Sigmoid colon (tissue), 7 donors: Measurements from ENCODE around the gene CDH22. TPM values are rescaled to one million over a fixed set of nuclear protein-coding genes. Genes with fewer than 3 reads are reported as not detected.

Source experiments
- DNase-seq: peaks from one replicate; pipeline ENCODE4 v3.0.0-alpha.2; 2019
- H3K27ac ChIP-seq, 4 donors: fragments of 200-600 bp; sonication (generic); one replicate each; pipeline ENCODE4 v1.5.1; 2016 to 2019; ENCODE audit warnings: mild to moderate bottlenecking in 1 of 4
- H3K27me3 ChIP-seq, 3 donors: fragments of 200-600 bp; sonication (generic); one replicate each; pipeline ENCODE4 v1.5.1; 2019; ENCODE audit warnings: mild to moderate bottlenecking in 1 of 3
- H3K36me3 ChIP-seq, 4 donors: fragments of 200-600 bp; sonication (generic); one replicate each; pipeline ENCODE4 v1.5.1; 2016 to 2019
- H3K4me1 ChIP-seq, 4 donors: fragments of 200-600 bp; sonication (generic); one replicate each; pipeline ENCODE4 v1.5.1; 2017 to 2019
- H3K4me3 ChIP-seq, 4 donors: fragments of 200-600 bp; sonication (generic); one replicate each; pipeline ENCODE4 v1.5.1; 2017 to 2019; ENCODE audit warnings: mild to moderate bottlenecking in 2 of 4, moderate library complexity in 1 of 4
- H3K9me3 ChIP-seq, 4 donors: fragments of 200-600 bp in 3 of 4; sonication (generic) in 3 of 4; one replicate each; pipeline versions ENCODE4 v1.5.1 to v1.6.1; 2013 to 2019
- CTCF ChIP-seq, 4 experiments: fragments of 450-650 bp in 3 of 4; fragments of 200-600 bp in 1 of 4; IDR thresholded peaks; one replicate each; pipeline ENCODE4 v1.5.1; 2016 to 2019; ENCODE audit warnings: antibody characterized with exemption in 4 of 4, mild to moderate bottlenecking in 3 of 4, moderate library complexity in 2 of 4
- EP300 ChIP-seq, 4 donors: sonication (generic); formaldehyde crosslinking; IDR thresholded peaks; one replicate each; pipeline ENCODE4 v1.6.1; 2017; ENCODE audit warnings: antibody characterized with exemption in 4 of 4
- POLR2A ChIP-seq, 2 donors: fragments of 450-650 bp; IDR thresholded peaks; one replicate each; pipeline ENCODE4 v1.6.1; 2016; ENCODE audit warnings: antibody characterized with exemption in 2 of 2, mild to moderate bottlenecking in 2 of 2, moderate library complexity in 2 of 2
- POLR2AphosphoS5 ChIP-seq, 4 donors: sonication (generic); formaldehyde crosslinking; IDR thresholded peaks; one replicate each; pipeline ENCODE4 v1.6.1; 2017; ENCODE audit warnings: antibody characterized with exemption in 4 of 4
- WGBS, 2 donors: extraction: QIAGEN DNeasy Blood & Tissue Kit; methylation state at CpG; one replicate each; pipeline ENCODE4 v1.1.7; 2013; 5-methylcytosine and 5-hydroxymethylcytosine counted together
- intact Hi-C: fragments of 100-400 bp; cut with DNase I; formaldehyde crosslinking; loops from one replicate; pipeline ENCODE4 v1.15.1; 2023
- polyA plus RNA-seq, 3 donors: library from polyadenylated mRNA; stranded (reverse); fragments of 200-250 nt; gene quantifications; one replicate each; pipeline ENCODE4 v1.2.3, GENCODE V29; 2013
- total RNA-seq, 4 donors: library from RNA; depleted of rRNA; stranded (reverse); fragments of >200 nt; gene quantifications; one replicate each; pipeline ENCODE4 v1.1.0, GENCODE V29; 2016
- donor health status: healthy with polysubstance abuse.
- donor health status: Bipolar disorder and iron deficiency.
- donor health status: healthy.

The CDH22 gene
- total and polyA plus RNA-seq, 7 donors: 0.06 to 0.55 (median 0.41) TPM; not detected in 4

- peaks cover 0 to 11% (median 5%) of the 10 kb centered on the region in 4 donors for H3K4me1 ChIP-seq
- intact Hi-C loops: no loop called here
- H3K4me3 ChIP-seq: no peak overlapping the region
- no peak for DNase-seq
- no peak overlapping the region for H3K27ac ChIP-seq
- peaks cover 0 to 25% (median 0%) of the 10 kb centered on the region in 3 donors for H3K27me3 ChIP-seq
- 57 to 74% methylated on average over 9 of the region's 9 CpGs for WGBS, 2 donors
- no peaks in the 10 kb centered on the region for H3K36me3 ChIP-seq
- no peak for TF ChIP-seq EP300 (IDR thresholded peaks at IDR 0.05)
- no peak for TF ChIP-seq POLR2A (IDR thresholded peaks at IDR 0.05)
- TF ChIP-seq CTCF (IDR thresholded peaks at IDR 0.05): no peak
- no peak for TF ChIP-seq POLR2AphosphoS5 (IDR thresholded peaks at IDR 0.05)
- H3K9me3 ChIP-seq: no peaks in the 10 kb centered on the region
Observed at GRCh38 chr20:46218656-46219055, 89.6 kb downstream of the CDH22 start.

GRCh38 chr20:46217583-46217982 is 90.7 kb downstream of the CDH22 start:
- Histone ChIP-seq H3K4me1 (peaks cover 0 to 3% (median 2%) of the 10 kb centered on the region in 4 donors), H3K4me3 (no peak overlapping the region), H3K9me3 (no peaks in the 10 kb centered on the region), H3K36me3 (no peaks in the 10 kb centered on the region), H3K27me3 (peaks cover 0 to 34% (median 0%) of the 10 kb centered on the region in 3 donors), H3K27ac (no peak overlapping the region)
- TF ChIP-seq POLR2AphosphoS5 (IDR thresholded peaks at IDR 0.05) (no peak), CTCF (IDR thresholded peaks at IDR 0.05) (no peak), EP300 (IDR thresholded peaks at IDR 0.05) (no peak), POLR2A (IDR thresholded peaks at IDR 0.05) (no peak)
- no peak for DNase-seq
- intact Hi-C loops: no loop called here

- peaks cover 0 to 37% (median 2%) of the 10 kb centered on the region in 3 donors for H3K27me3 ChIP-seq
- no peaks in the 10 kb centered on the region for H3K36me3 ChIP-seq
- no peak for TF ChIP-seq POLR2AphosphoS5 (IDR thresholded peaks at IDR 0.05)
- no peak for TF ChIP-seq EP300 (IDR thresholded peaks at IDR 0.05)
- no peak for TF ChIP-seq CTCF (IDR thresholded peaks at IDR 0.05)
- no peak for DNase-seq
- WGBS, 2 donors: 81 to 88% methylated on average over 22 of the region's 22 CpGs
- H3K4me3 ChIP-seq: no peak overlapping the region
- no peak overlapping the region for H3K27ac ChIP-seq
- no peaks in the 10 kb centered on the region for H3K9me3 ChIP-seq
- no peaks in the 10 kb centered on the region for H3K4me1 ChIP-seq
- intact Hi-C loops: no loop called here
Observed at GRCh38 chr20:46216770-46217464, 91.4 kb downstream of the CDH22 start.

- Histone ChIP-seq H3K27me3 (peaks cover 0 to 46% (median 3%) of the 10 kb centered on the region in 3 donors), H3K9me3 (no peaks in the 10 kb centered on the region), H3K27ac (no peak overlapping the region), H3K36me3 (no peaks in the 10 kb centered on the region), H3K4me3 (no peak overlapping the region), H3K4me1 (no peaks in the 10 kb centered on the region)
- TF ChIP-seq POLR2A (IDR thresholded peaks at IDR 0.05): no peak
- no peak for TF ChIP-seq POLR2AphosphoS5 (IDR thresholded peaks at IDR 0.05)
- no peak for TF ChIP-seq EP300 (IDR thresholded peaks at IDR 0.05)
- no peak for TF ChIP-seq CTCF (IDR thresholded peaks at IDR 0.05)
- WGBS, 2 donors: 43 to 52% methylated on average over 17 of the region's 17 CpGs
- intact Hi-C loops: no loop called here
- DNase-seq: no peak
Observed at GRCh38 chr20:46215913-46216707, 92.2 kb downstream of the CDH22 start.
